SH-SY5Y (cell line): Measurements from ENCODE around the gene HOXB7.

Experiments
- GATA2 ChIP-seq: IDR thresholded peaks from 2 replicates; pipeline ENCODE4 v1.6.1; 2011; ENCODE audit warnings: mild to moderate bottlenecking, low read depth, low read length
- GATA3 ChIP-seq: IDR thresholded peaks from 2 replicates; pipeline ENCODE4 v1.6.1; 2011; ENCODE audit warnings: low read depth, mild to moderate bottlenecking, low read length, moderate library complexity

- TF ChIP-seq GATA3 (no peak), GATA2 (no peak)
Measured at GRCh38 chr17:48566717-48567116, 44.1 kb downstream of the HOXB7 start.
